ENCODE data around the gene RARB.

RARB gene

GRCh38 chr3:25427942-25428788 is at the start of gene RARB:
Gene RARB, plus strand, starts transcription at chr3:25428263. Its CDS starts 469 bp downstream, at chr3:25428732.
- DNase-seq, result peak in 48 of 56 donors; percentile 9 to 77 (median 34)

- no peak for DNase-seq
These were observed 49.2 kb upstream of the RARB start for GRCh38 chr3:25378786-25379311.

GRCh38 chr3:25380222-25380739 is 47.8 kb upstream of the RARB start:
- DNase-seq, result no peak

GRCh38 chr3:25381083-25381482 is 47.0 kb upstream of the RARB start:
- DNase-seq, result no peak

GRCh38 chr3:25384471-25384870 is 43.6 kb upstream of the RARB start:
- no peak for DNase-seq

- DNase-seq, result no peak
These were observed 42.1 kb upstream of the RARB start for GRCh38 chr3:25385807-25386460.

- no peak for DNase-seq
These were observed 41.3 kb upstream of the RARB start for GRCh38 chr3:25386686-25387255.

GRCh38 chr3:25390605-25391004 is 37.5 kb upstream of the RARB start:
- no peak for DNase-seq

GRCh38 chr3:25396251-25396650 is 31.8 kb upstream of the RARB start:
- no peak for DNase-seq

- no peak for DNase-seq
These were observed 31.4 kb upstream of the RARB start for GRCh38 chr3:25396686-25397085.

- DNase-seq, result no peak
These were observed 30.9 kb upstream of the RARB start for GRCh38 chr3:25397150-25397549.

- no peak for DNase-seq
These were observed 27.5 kb upstream of the RARB start for GRCh38 chr3:25400587-25400986.

GRCh38 chr3:25403968-25404367 is 24.1 kb upstream of the RARB start:
- DNase-seq, result no peak

GRCh38 chr3:25404569-25404968 is 23.5 kb upstream of the RARB start:
- no peak for DNase-seq

- no peak for DNase-seq
These were observed 22.7 kb upstream of the RARB start for GRCh38 chr3:25405335-25405734.

GRCh38 chr3:25410703-25411102 is 17.4 kb upstream of the RARB start:
- DNase-seq, result no peak

GRCh38 chr3:25412269-25412668 is 15.8 kb upstream of the RARB start:
- no peak for DNase-seq

- no peak for DNase-seq
These were observed 11.9 kb upstream of the RARB start for GRCh38 chr3:25416176-25416575.

GRCh38 chr3:25418596-25418995 is 9.5 kb upstream of the RARB start:
- no peak for DNase-seq

GRCh38 chr3:25419251-25419650 is 8.8 kb upstream of the RARB start:
- no peak for DNase-seq

GRCh38 chr3:25420147-25420546 is 7.9 kb upstream of the RARB start:
- DNase-seq, result no peak

- no peak for DNase-seq
These were observed 7.2 kb upstream of the RARB start for GRCh38 chr3:25420885-25421284.

Data from amygdala (tissue), 56 donors.